Head of caudate nucleus (tissue), 42 donors: ENCODE measurements around the gene BORCS5.
"Not testable (repeated sequence)": the region's sequence is repeated elsewhere in the genome, so short reads cannot be mapped to it uniquely, and the experiment has no call there.

Experiments used
- DNase-seq, 42 donors: peaks; one replicate each; pipeline versions ENCODE4 v3.0.0 to v3.0.0-alpha.2; 2020 to 2021; ENCODE audit warnings: mixed read lengths in 7 of 42
- intact Hi-C: fragments of 100-400 bp; cut with DNase I; formaldehyde crosslinking; loops from one replicate; pipeline ENCODE4 v1.15.0; 2022

The BORCS5 gene

GRCh38 chr12:12408265-12408690 lies 51.4 kb downstream of the BORCS5 start:
- DNase-seq, result no peak
- intact Hi-C loops, result no loop called here

GRCh38 chr12:12409337-12409736 lies 52.5 kb downstream of the BORCS5 start:
- intact Hi-C loops, DNase-seq: not testable (repeated sequence)

- no peak for DNase-seq
- intact Hi-C loops, result no loop called here
These were observed 59.0 kb downstream of the BORCS5 start for GRCh38 chr12:12415886-12416285.

- DNase-seq, intact Hi-C loops: not testable (repeated sequence)
These were observed 62.3 kb downstream of the BORCS5 start for GRCh38 chr12:12419165-12419564.

GRCh38 chr12:12423367-12423766 lies 66.5 kb downstream of the BORCS5 start:
- DNase-seq, result no peak
- intact Hi-C loops, result no loop called here

- intact Hi-C loops, result no loop called here
- peak in 4 of 42 donors; percentile 18 to 55 (median 46) for DNase-seq
These were observed 68.1 kb downstream of the BORCS5 start for GRCh38 chr12:12425001-12425400.

- DNase-seq, result no peak
- intact Hi-C loops, result no loop called here
These were observed 68.7 kb downstream of the BORCS5 start for GRCh38 chr12:12425616-12426015.

GRCh38 chr12:12427568-12427967 lies 70.7 kb downstream of the BORCS5 start:
- no peak for DNase-seq
- intact Hi-C loops, result no loop called here

GRCh38 chr12:12428047-12428446 lies 71.2 kb downstream of the BORCS5 start:
- intact Hi-C loops, result no loop called here
- DNase-seq, result no peak

- DNase-seq, result no peak
- intact Hi-C loops, result no loop called here
These were observed 72.2 kb downstream of the BORCS5 start for GRCh38 chr12:12428961-12429657.

GRCh38 chr12:12432364-12432763 lies 75.5 kb downstream of the BORCS5 start:
- intact Hi-C loops, result no loop called here

GRCh38 chr12:12433203-12433731 lies 76.4 kb downstream of the BORCS5 start:
- intact Hi-C loops, result no loop called here
- DNase-seq, result no peak

More at GRCh38 chr12:12432364-12432763, 75.5 kb downstream of the BORCS5 start:
- DNase-seq, result no peak

- intact Hi-C loops, result no loop called here
- DNase-seq, result no peak
These were observed 80.0 kb downstream of the BORCS5 start for GRCh38 chr12:12436831-12437345.

GRCh38 chr12:12439636-12440035 lies 82.8 kb downstream of the BORCS5 start:
- no peak for DNase-seq
- intact Hi-C loops, result no loop called here

GRCh38 chr12:12440784-12441428 lies 84.0 kb downstream of the BORCS5 start:
- no peak for DNase-seq
- intact Hi-C loops, result no loop called here

GRCh38 chr12:12441429-12441807 lies 84.5 kb downstream of the BORCS5 start:
- DNase-seq, result no peak
- intact Hi-C loops, result no loop called here

GRCh38 chr12:12441843-12442461 lies 85.1 kb downstream of the BORCS5 start:
- DNase-seq, result no peak

GRCh38 chr12:12442548-12443071 lies 85.7 kb downstream of the BORCS5 start:
- intact Hi-C loops, result no loop called here
- DNase-seq, result no peak

More at GRCh38 chr12:12441843-12442461, 85.1 kb downstream of the BORCS5 start:
- intact Hi-C loops, result no loop called here

GRCh38 chr12:12443431-12443878 lies 86.6 kb downstream of the BORCS5 start:
- intact Hi-C loops, result no loop called here
- DNase-seq, result peak in 1 of 42 donors; percentile 11
